WTC11 (cell line): ENCODE data around the gene CD320. TPM values are rescaled to one million over a fixed set of nuclear protein-coding genes. Genes with fewer than 3 reads are reported as not detected.
"Not testable (repeated sequence)": the region's sequence is repeated elsewhere in the genome, so short reads cannot be mapped to it uniquely, and the experiment has no call there.

Source experiments
- ATAC-seq: fragments of 200-7000 bp; cut with Tn5 transposase; 2 replicates; pipeline ENCODE4 v1.10.0; 2021; ENCODE audit warnings: mild to moderate bottlenecking, moderate library complexity
- CTCF ChIA-PET: fragments of 300-600 bp; sonication (Branson Sonifier 250); formaldehyde crosslinking; loops from one replicate; lab custom pipeline; 2021; ENCODE audit warnings: antibody characterized with exemption; lab: Charles Lee
- POLR2A ChIA-PET: fragments of 350-600 bp; sonication (Branson Sonifier 250); formaldehyde crosslinking; loops from one replicate; lab custom pipeline; 2021; ENCODE audit warnings: antibody characterized with exemption; lab: Charles Lee
- DNase-seq: peaks from one replicate; pipeline ENCODE4 v3.0.0; 2021; ENCODE audit warnings: low spot score
- H3K27ac Mint-ChIP-seq: 2 replicates; pipeline ENCODE4 v1.8.0; 2021; ENCODE audit warnings: mixed read lengths
- H3K27me3 Mint-ChIP-seq: 2 replicates; pipeline ENCODE4 v1.8.0; 2021; ENCODE audit warnings: low read depth, mild to moderate bottlenecking, moderate library complexity, mixed read lengths
- H3K36me3 Mint-ChIP-seq: 2 replicates; pipeline ENCODE4 v1.8.0; 2021; ENCODE audit warnings: mixed read lengths
- H3K4me1 Mint-ChIP-seq: 2 replicates; pipeline ENCODE4 v1.8.0; 2022; ENCODE audit warnings: mixed read lengths
- H3K4me3 Mint-ChIP-seq: 2 replicates; pipeline ENCODE4 v1.8.0; 2021; ENCODE audit warnings: mild to moderate bottlenecking, moderate library complexity, mixed read lengths
- H3K9me3 Mint-ChIP-seq: 2 replicates; pipeline ENCODE4 v1.8.0; 2021; ENCODE audit warnings: mixed read lengths
- ATF6 ChIP-seq: sonication (generic); formaldehyde crosslinking; IDR thresholded peaks from 2 replicates; pipeline ENCODE4 v1.8.1; 2023; ENCODE audit warnings: mild to moderate bottlenecking, missing genetic modification reagents
- CREB1 ChIP-seq: sonication (generic); formaldehyde crosslinking; IDR thresholded peaks from 2 replicates; pipeline ENCODE4 v1.8.0; 2023; ENCODE audit warnings: mild to moderate bottlenecking, missing genetic modification reagents
- CTCF ChIP-seq: fragments of 200-600 bp; IDR thresholded peaks from 2 replicates; pipeline ENCODE4 v1.8.0; 2022; ENCODE audit warnings: antibody characterized with exemption
- E2F5 ChIP-seq: sonication (generic); formaldehyde crosslinking; IDR thresholded peaks from 2 replicates; pipeline ENCODE4 v1.8.1; 2022; ENCODE audit warnings: mild to moderate bottlenecking, moderate library complexity, missing genetic modification reagents
- FOXJ3 ChIP-seq: sonication (generic); formaldehyde crosslinking; IDR thresholded peaks from 2 replicates; pipeline ENCODE4 v1.9.0; 2021; ENCODE audit warnings: missing genetic modification reagents, mild to moderate bottlenecking, borderline replicate concordance
- FOXP4 ChIP-seq: sonication (generic); formaldehyde crosslinking; IDR thresholded peaks from 2 replicates; pipeline ENCODE4 v1.8.0; 2022; ENCODE audit warnings: mild to moderate bottlenecking, missing genetic modification reagents
- MLX ChIP-seq: sonication (generic); formaldehyde crosslinking; IDR thresholded peaks from 2 replicates; pipeline ENCODE4 v1.8.1; 2023; ENCODE audit warnings: mild to moderate bottlenecking, missing genetic modification reagents, moderate library complexity
- NR1H2 ChIP-seq: sonication (generic); formaldehyde crosslinking; IDR thresholded peaks from 2 replicates; pipeline ENCODE4 v1.9.0; 2021; ENCODE audit warnings: mild to moderate bottlenecking, moderate library complexity, missing genetic modification reagents
- NR2C2 ChIP-seq: sonication (generic); formaldehyde crosslinking; IDR thresholded peaks from 2 replicates; pipeline ENCODE4 v1.8.0; 2022; ENCODE audit warnings: mild to moderate bottlenecking, missing genetic modification reagents
- PREB ChIP-seq: sonication (generic); formaldehyde crosslinking; IDR thresholded peaks from 2 replicates; pipeline ENCODE4 v1.8.1; 2022; ENCODE audit warnings: mild to moderate bottlenecking, missing genetic modification reagents, moderate library complexity, borderline replicate concordance
- RELA ChIP-seq: sonication (generic); formaldehyde crosslinking; IDR thresholded peaks from 2 replicates; pipeline ENCODE4 v1.8.1; 2022; ENCODE audit warnings: missing genetic modification reagents, mild to moderate bottlenecking, borderline replicate concordance
- SMAD3 ChIP-seq: sonication (generic); formaldehyde crosslinking; IDR thresholded peaks from 2 replicates; pipeline ENCODE4 v1.8.0; 2022; ENCODE audit warnings: missing genetic modification reagents, mild to moderate bottlenecking, borderline replicate concordance
- TCF7 ChIP-seq: sonication (generic); formaldehyde crosslinking; IDR thresholded peaks from 2 replicates; pipeline ENCODE4 v1.8.0; 2022; ENCODE audit warnings: mild to moderate bottlenecking, low read depth, missing genetic modification reagents, moderate library complexity
- USF2 ChIP-seq: sonication (generic); formaldehyde crosslinking; IDR thresholded peaks from 2 replicates; pipeline ENCODE4 v1.8.1; 2023; ENCODE audit warnings: mild to moderate bottlenecking, missing genetic modification reagents, moderate library complexity
- ZNF425 ChIP-seq: fragments of 250-450 bp; sonication (Bioruptor Pico); conservative IDR thresholded peaks from 2 replicates; pipeline ENCODE4 v1.9.0; 2021; ENCODE audit warnings: mild to moderate bottlenecking
- total RNA-seq: library from RNA; stranded (reverse); gene quantifications from 3 replicates; pipeline ENCODE4 v1.2.3, GENCODE V29; 2021

Gene CD320
- total RNA-seq, 1 experiment from 2014 or later, result 107 TPM

GRCh38 chr19:8302357-8302691 is 5.8 kb downstream of the CD320 start (continued):
- TF ChIP-seq PREB (CRISPR knock-in tag), result no peak
- TF ChIP-seq SMAD3, result no peak

- DNase-seq, H3K36me3 Mint-ChIP-seq, H3K9me3 Mint-ChIP-seq, H3K27ac Mint-ChIP-seq, H3K4me1 Mint-ChIP-seq, CTCF ChIA-PET, POLR2A ChIA-PET, H3K27me3 Mint-ChIP-seq, H3K4me3 Mint-ChIP-seq: not testable (repeated sequence)
- peak; percentile 90 for ATAC-seq
Observed at GRCh38 chr19:8291337-8291736, 16.8 kb downstream of the CD320 start.

- H3K4me3 Mint-ChIP-seq, H3K27me3 Mint-ChIP-seq, POLR2A ChIA-PET, DNase-seq, CTCF ChIA-PET, H3K27ac Mint-ChIP-seq, H3K4me1 Mint-ChIP-seq, H3K9me3 Mint-ChIP-seq, H3K36me3 Mint-ChIP-seq: not testable (repeated sequence)
- peak; percentile 93 for ATAC-seq
Observed at GRCh38 chr19:8276508-8276907, 31.6 kb downstream of the CD320 start.

- H3K9me3 Mint-ChIP-seq, result peaks cover 9% of the 10 kb centered on the region; the same call in 1 of the 2 replicates
- ATAC-seq (no peak), DNase-seq (no peak)
- H3K27me3 Mint-ChIP-seq, result peaks cover 17% of the 10 kb centered on the region
- H3K36me3 Mint-ChIP-seq, result no peaks in the 10 kb centered on the region
- peaks cover 14% of the 10 kb centered on the region for H3K4me1 Mint-ChIP-seq
- no peak overlapping the region for H3K27ac Mint-ChIP-seq
- no peak for TF ChIP-seq MLX (CRISPR knock-in tag)
- TF ChIP-seq FOXP4, result no peak
- TF ChIP-seq NR1H2 (CRISPR knock-in tag), result no peak
- ChIA-PET POLR2A (no interaction called here), CTCF (interaction anchor here (0.8 kb wide), 1 partner anchor 78 kb away, joined by 3 read pairs; no protein-coding TSS in a partner anchor)
- no peak overlapping the region for H3K4me3 Mint-ChIP-seq
Observed at GRCh38 chr19:8269724-8270123, 38.4 kb downstream of the CD320 start.

GRCh38 chr19:8265872-8266271 is 42.3 kb downstream of the CD320 start:
- no peak overlapping the region for H3K27ac Mint-ChIP-seq
- no peak overlapping the region for H3K4me3 Mint-ChIP-seq
- ChIA-PET POLR2A (no interaction called here), CTCF (no interaction called here)
- H3K9me3 Mint-ChIP-seq, result peaks cover 9% of the 10 kb centered on the region; the same call in 1 of the 2 replicates
- DNase-seq, result no peak
- H3K36me3 Mint-ChIP-seq, result peaks cover 3% of the 10 kb centered on the region; the same call in 1 of the 2 replicates
- H3K27me3 Mint-ChIP-seq, result peaks cover 17% of the 10 kb centered on the region
- no peak for ATAC-seq
- H3K4me1 Mint-ChIP-seq, result peaks cover 14% of the 10 kb centered on the region
- TF ChIP-seq CTCF (no peak), E2F5 (CRISPR knock-in tag) (no peak), USF2 (CRISPR knock-in tag) (no peak), RELA (CRISPR knock-in tag) (no peak), ATF6 (CRISPR knock-in tag) (no peak), CREB1 (no peak), TCF7 (CRISPR knock-in tag) (no peak), NR1H2 (CRISPR knock-in tag) (no peak), ZNF425 (CRISPR knock-in tag) (no peak), FOXJ3 (CRISPR knock-in tag) (no peak), NR2C2 (CRISPR knock-in tag) (no peak)
